ENCODE measurements around the gene ZBTB7C. TPM values are rescaled to one million over a fixed set of nuclear protein-coding genes. Genes with fewer than 3 reads are reported as not detected.

The ZBTB7C gene
- total RNA-seq, 2 donors from 2014 or later, result not detected

- no peaks in the 10 kb centered on the region for H3K36me3 Mint-ChIP-seq
- no peaks in the 10 kb centered on the region for H3K9me3 Mint-ChIP-seq
- ATAC-seq, result no peak
- no peak for DNase-seq (ENCODE audit: low spot score in 2 of 2)
- H3K27ac Mint-ChIP-seq, result no peak overlapping the region
Observed at GRCh38 chr18:48399303-48400075, 9.7 kb downstream of the ZBTB7C start.

- ATAC-seq (no peak), DNase-seq (ENCODE audit: low spot score in 2 of 2) (peak in 1 of 2 donors; percentile 18)
- H3K27ac Mint-ChIP-seq, result no peak overlapping the region
- H3K9me3 Mint-ChIP-seq, result no peaks in the 10 kb centered on the region
- no peaks in the 10 kb centered on the region for H3K36me3 Mint-ChIP-seq
Observed at GRCh38 chr18:48398074-48398473, 11.1 kb downstream of the ZBTB7C start.

DNA sequence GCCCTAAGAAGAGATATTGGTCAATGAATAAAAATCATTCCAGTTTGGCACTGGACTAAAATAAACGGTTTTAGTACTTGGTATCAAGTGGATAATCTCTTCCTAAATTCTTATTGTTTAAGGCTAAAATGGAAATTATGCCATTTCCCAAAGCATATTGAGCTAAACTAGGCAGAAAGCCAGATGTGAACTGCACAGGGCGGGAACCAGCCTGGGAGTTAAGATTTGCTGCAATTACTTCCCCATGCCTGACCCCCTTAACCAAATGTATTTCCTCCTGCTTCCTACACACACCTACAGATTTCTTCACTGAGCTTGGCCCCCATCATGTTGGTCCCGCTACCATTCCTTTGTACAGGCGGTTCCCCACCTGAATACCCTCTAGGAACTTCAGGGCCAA is 12.2 kb downstream of the ZBTB7C start:
- H3K36me3 Mint-ChIP-seq, result no peaks in the 10 kb centered on the region
- no peak overlapping the region for H3K27ac Mint-ChIP-seq
- H3K9me3 Mint-ChIP-seq, result no peaks in the 10 kb centered on the region
- DNase-seq (ENCODE audit: low spot score in 2 of 2) (no peak), ATAC-seq (no peak)

DNA sequence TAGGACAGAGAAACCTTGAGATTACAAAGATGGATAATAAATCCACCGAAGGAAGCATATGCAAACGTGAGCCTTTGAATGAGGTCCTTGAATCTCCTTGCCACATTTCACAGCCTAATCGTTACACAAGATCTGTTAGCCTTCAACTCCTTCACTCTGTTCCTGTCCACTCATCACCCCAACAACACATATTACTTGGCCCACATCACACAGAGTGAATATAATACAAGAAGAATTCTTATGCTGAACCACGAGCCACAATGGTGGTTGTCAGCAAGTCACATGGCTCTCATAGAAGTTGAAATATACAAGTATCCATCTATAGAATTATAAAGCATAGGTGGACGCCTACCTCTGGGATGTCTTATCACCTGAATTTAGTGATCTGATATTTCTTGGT is 12.6 kb downstream of the ZBTB7C start:
- Mint-ChIP-seq H3K27ac (no peak overlapping the region), H3K9me3 (no peaks in the 10 kb centered on the region), H3K36me3 (no peaks in the 10 kb centered on the region)
- no peak for ATAC-seq
- DNase-seq (ENCODE audit: low spot score in 2 of 2), result no peak

DNA sequence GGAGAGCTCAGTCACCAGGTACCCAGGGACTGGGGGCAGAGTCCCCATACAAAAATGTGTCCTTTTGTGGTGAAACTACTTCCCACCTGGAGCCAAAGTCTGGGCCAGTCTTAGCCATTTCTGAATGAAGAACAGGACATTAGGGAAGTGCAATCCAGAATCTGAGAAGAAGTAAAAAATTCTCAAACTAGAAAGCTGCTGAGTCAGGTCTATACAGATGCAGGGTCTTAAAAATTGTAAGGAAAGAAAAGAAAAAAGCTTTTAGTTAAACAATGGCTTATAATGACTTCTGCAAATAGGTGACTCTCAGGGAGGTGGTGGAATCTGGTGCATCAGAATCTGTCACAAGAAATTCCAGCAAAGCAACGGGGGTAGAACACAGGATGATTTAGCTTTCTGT is 13.5 kb downstream of the ZBTB7C start:
- Mint-ChIP-seq H3K36me3 (no peaks in the 10 kb centered on the region), H3K27ac (no peak overlapping the region), H3K9me3 (no peaks in the 10 kb centered on the region)
- no peak for DNase-seq (ENCODE audit: low spot score in 2 of 2)
- ATAC-seq, result no peak

GRCh38 chr18:48394176-48394575 is 15.0 kb downstream of the ZBTB7C start:
- Mint-ChIP-seq H3K36me3 (no peaks in the 10 kb centered on the region), H3K27ac (no peak overlapping the region), H3K9me3 (no peaks in the 10 kb centered on the region)
- DNase-seq (ENCODE audit: low spot score in 2 of 2) (no peak), ATAC-seq (no peak)

DNA sequence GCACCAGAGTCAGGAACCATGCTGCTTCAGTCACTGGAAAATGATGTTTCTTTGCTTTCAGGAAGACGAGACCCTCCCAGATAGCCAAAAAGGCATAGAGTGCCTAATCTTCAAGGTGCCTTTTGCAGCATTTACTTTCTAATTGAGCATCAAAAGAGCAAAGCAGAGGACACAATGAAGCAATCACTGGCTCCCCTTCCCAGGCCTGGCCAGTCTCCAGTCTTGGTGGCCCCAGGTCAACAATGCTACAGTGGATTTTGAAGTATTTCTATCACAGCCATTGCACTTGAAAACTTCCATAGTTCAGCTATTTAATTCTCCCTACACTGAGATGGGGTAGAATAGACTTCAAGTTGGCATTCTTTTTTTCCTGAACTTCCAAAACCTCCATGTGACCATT is 15.4 kb downstream of the ZBTB7C start:
- H3K9me3 Mint-ChIP-seq, result no peaks in the 10 kb centered on the region
- no peak overlapping the region for H3K27ac Mint-ChIP-seq
- ATAC-seq, result no peak
- H3K36me3 Mint-ChIP-seq, result no peaks in the 10 kb centered on the region
- no peak for DNase-seq (ENCODE audit: low spot score in 2 of 2)

DNA sequence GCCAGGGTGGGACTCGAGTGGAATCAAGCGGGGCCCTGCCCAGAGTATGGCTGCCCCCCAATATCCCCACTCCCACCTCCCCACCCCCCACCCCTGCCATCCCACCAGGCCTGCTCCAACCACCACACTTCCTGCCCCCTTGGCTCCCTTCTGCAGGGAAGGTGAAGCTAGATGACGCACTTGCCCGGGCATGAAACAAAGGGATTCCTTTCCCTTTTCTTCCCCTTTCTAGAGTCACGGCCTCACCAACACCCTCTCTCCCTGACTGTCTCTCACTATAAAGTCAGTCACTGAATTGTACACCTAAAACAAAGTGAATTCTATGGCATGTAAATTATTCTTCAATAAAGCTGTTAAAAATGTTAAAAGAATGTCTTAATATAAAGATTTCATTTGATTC is 16.0 kb downstream of the ZBTB7C start:
- Mint-ChIP-seq H3K27ac (no peak overlapping the region), H3K36me3 (no peaks in the 10 kb centered on the region), H3K9me3 (no peaks in the 10 kb centered on the region)
- no peak for ATAC-seq
- no peak for DNase-seq (ENCODE audit: low spot score in 2 of 2)

GRCh38 chr18:48392268-48392667 is 16.9 kb downstream of the ZBTB7C start:
- DNase-seq (ENCODE audit: low spot score in 2 of 2) (no peak), ATAC-seq (no peak)
- Mint-ChIP-seq H3K36me3 (no peaks in the 10 kb centered on the region), H3K27ac (no peak overlapping the region), H3K9me3 (no peaks in the 10 kb centered on the region)

GRCh38 chr18:48391868-48392267 is 17.3 kb downstream of the ZBTB7C start:
- ATAC-seq (no peak), DNase-seq (ENCODE audit: low spot score in 2 of 2) (no peak)
- Mint-ChIP-seq H3K9me3 (no peaks in the 10 kb centered on the region), H3K36me3 (no peaks in the 10 kb centered on the region), H3K27ac (no peak overlapping the region)

DNA sequence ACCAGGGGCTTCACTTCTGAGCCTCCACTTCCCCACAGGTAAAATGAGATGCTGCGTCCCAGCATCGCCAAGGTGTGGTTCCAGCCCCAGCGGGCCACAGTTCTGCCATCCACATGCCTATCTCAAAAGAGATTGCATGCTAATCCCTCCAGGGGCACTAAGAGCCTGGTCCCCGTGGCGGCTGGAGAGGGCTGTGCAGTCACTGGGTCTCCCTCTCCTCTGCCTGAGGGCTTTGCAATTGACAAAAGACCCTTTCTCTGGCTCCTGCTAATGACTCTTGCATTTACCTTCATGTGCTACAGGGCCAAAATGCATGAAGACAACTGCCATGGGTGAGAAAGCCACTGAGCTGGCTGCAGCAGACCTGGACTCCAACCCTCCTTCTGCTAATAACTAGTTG is 18.5 kb downstream of the ZBTB7C start:
- Mint-ChIP-seq H3K36me3 (no peaks in the 10 kb centered on the region), H3K27ac (no peak overlapping the region), H3K9me3 (no peaks in the 10 kb centered on the region)
- DNase-seq (ENCODE audit: low spot score in 2 of 2), result no peak
- no peak for ATAC-seq

DNA sequence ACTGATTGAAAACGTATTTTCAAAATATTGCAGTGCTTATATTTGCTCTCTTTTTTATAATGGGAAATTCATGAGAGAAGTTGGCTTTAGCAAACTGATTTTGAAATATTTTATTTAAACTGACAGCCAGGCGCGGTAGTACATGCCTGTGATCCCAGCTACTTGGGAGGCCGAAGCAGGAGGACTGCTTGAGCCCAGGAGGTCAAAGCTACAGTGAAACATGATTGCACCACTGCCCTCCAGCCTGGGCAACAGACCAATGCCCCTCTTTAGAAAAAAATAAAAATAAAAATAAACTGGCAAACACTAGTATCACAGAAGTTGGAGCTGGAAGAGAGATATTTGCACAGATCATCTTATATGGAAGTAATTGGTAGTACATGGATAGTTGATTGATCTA is 20.7 kb downstream of the ZBTB7C start:
- H3K27ac Mint-ChIP-seq, result no peak overlapping the region

GRCh38 chr18:48387300-48387699 is 21.9 kb downstream of the ZBTB7C start:
- DNase-seq (ENCODE audit: low spot score in 2 of 2) (no peak), ATAC-seq (no peak)
- Mint-ChIP-seq H3K9me3 (no peaks in the 10 kb centered on the region), H3K27ac (no peak overlapping the region), H3K36me3 (no peaks in the 10 kb centered on the region)

More for the DNA sequence above, 20.7 kb downstream of the ZBTB7C start:
- H3K36me3 Mint-ChIP-seq, result no peaks in the 10 kb centered on the region
- no peak for ATAC-seq
- DNase-seq (ENCODE audit: low spot score in 2 of 2), result no peak
- H3K9me3 Mint-ChIP-seq, result no peaks in the 10 kb centered on the region

- no peak for DNase-seq (ENCODE audit: low spot score in 2 of 2)
Observed at GRCh38 chr18:48385596-48385995, 23.6 kb downstream of the ZBTB7C start.

GRCh38 chr18:48376934-48377333 is 32.2 kb downstream of the ZBTB7C start:
- H3K36me3 Mint-ChIP-seq, result no peaks in the 10 kb centered on the region
- no peak for ATAC-seq
- DNase-seq (ENCODE audit: low spot score in 2 of 2), result no peak
- peak overlapping the region in 1 of 2 donors; percentile 18 for H3K27ac Mint-ChIP-seq
- H3K9me3 Mint-ChIP-seq, result no peaks in the 10 kb centered on the region

More at GRCh38 chr18:48385596-48385995, 23.6 kb downstream of the ZBTB7C start:
- Mint-ChIP-seq H3K9me3 (no peaks in the 10 kb centered on the region), H3K36me3 (no peaks in the 10 kb centered on the region), H3K27ac (no peak overlapping the region)
- ATAC-seq, result no peak

GRCh38 chr18:48376406-48376805 is 32.8 kb downstream of the ZBTB7C start:
- Mint-ChIP-seq H3K9me3 (no peaks in the 10 kb centered on the region), H3K36me3 (no peaks in the 10 kb centered on the region), H3K27ac (no peak overlapping the region)
- DNase-seq (ENCODE audit: low spot score in 2 of 2), result no peak
- no peak for ATAC-seq

DNA sequence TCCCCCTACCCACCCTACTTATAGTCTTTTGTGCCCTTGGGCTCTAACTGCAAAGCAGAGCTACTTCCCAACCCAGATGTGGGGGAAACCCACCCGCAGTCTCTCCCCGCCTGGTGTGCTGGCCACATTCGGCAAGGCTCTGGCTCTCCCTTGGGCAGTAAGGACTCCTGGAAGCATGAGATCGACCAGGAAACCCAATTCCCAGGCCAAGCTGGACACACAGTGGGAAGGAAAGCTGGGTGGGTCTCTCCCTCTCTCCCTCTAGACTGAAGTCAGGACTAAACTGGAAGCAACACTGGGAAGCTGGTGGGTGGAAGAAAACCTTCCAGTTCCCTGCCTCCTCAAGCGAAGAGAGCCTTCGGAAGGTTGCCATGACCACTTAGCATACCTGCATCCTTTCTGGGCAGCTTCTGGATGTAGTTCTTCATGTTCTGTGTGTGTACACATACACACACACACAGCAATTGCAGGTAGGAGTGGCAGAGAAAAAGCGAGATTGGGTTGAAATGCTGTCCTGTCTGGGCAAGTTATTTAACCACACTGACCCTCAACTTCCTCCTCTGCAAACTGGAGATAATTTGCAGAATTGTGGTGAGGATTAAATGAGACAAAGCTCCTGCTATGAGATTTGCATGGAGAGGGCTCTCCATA is 33.9 kb downstream of the ZBTB7C start:
- no peak overlapping the region for H3K27ac Mint-ChIP-seq
- no peak for DNase-seq (ENCODE audit: low spot score in 2 of 2)
- ATAC-seq, result no peak
- no peaks in the 10 kb centered on the region for H3K36me3 Mint-ChIP-seq
- no peaks in the 10 kb centered on the region for H3K9me3 Mint-ChIP-seq
